ENCODE results near the gene STRADA. TPM values are rescaled to one million over a fixed set of nuclear protein-coding genes. Genes with fewer than 3 reads are reported as not detected.

STRADA gene, protein sequence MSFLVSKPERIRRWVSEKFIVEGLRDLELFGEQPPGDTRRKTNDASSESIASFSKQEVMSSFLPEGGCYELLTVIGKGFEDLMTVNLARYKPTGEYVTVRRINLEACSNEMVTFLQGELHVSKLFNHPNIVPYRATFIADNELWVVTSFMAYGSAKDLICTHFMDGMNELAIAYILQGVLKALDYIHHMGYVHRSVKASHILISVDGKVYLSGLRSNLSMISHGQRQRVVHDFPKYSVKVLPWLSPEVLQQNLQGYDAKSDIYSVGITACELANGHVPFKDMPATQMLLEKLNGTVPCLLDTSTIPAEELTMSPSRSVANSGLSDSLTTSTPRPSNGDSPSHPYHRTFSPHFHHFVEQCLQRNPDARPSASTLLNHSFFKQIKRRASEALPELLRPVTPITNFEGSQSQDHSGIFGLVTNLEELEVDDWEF
- polyA plus RNA-seq (2013, experiment 1 of 2): 25.2 TPM
- polyA plus RNA-seq (2013, experiment 2 of 2): 29.5 TPM

DNA sequence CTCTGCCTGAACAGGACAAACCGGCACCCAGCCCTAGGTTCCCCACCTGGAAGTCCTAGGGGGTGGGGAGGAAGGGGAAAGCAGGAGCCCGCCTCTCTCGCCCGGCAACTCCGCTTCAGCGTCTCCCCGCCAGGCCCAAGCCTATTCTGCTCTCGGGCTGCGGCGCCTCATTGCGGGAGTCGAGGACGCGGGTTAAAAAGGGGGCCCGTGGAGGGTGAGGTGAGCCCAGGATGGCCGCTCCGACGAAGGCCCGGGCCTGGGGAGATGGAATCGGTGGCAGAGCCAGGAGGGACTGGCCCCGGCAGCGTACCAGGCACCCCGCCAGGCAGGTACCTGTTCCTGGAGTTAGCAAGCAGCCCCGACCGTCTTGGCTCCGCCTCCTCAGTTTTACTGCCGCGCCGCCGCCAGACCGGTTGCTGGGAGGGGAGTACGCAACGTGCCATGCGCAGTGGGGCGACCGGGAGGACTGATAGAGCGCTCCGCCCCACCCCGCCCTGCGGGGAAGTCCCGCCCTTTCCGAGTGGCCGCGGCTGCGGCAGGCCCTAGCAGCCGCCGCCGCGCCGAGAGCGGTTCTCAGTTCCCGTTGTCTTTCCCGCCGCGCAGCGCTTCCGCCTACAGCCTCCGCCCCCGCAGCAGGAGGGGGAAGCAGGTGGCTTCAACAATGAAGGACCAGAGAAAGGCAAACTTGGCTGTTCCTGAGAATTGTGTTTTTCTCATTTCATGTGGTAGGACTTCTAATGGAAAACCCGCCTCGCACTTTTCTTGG is at the start of gene STRADA:
Gene STRADA, minus strand, starts transcription at position 392 of the 766 bp plus-strand sequence. CDS start 13,430 bp downstream, outside the sequence.
- no peaks in the 10 kb centered on the region for H3K9me3 ChIP-seq (ENCODE audit: insufficient read depth, low read depth, low read length)
- H3K9ac ChIP-seq (ENCODE audit: low read depth, low read length): peak within 1 kb of the TSS; percentile 91
- H3K36me3 ChIP-seq (ENCODE audit: insufficient read depth, low read length): peaks cover 16% of the 10 kb centered on the region
- WGBS: under 1% methylated on average over 61 of the region's 61 CpGs
- peak within 1 kb of the TSS; percentile 89 for H3K4me3 ChIP-seq (ENCODE audit: low read length)
- peak within 1 kb of the TSS; percentile 99 for H3K27ac ChIP-seq (ENCODE audit: low read depth, low read length)
- H3K27me3 ChIP-seq (ENCODE audit: insufficient read depth, low read length): no peaks in the 10 kb centered on the region
- H3K4me1 ChIP-seq (ENCODE audit: insufficient read depth, low read length): 0 out of 2 replicates have a peak, but pooled peaks cover 4% of the 10 kb centered on the region

DNA sequence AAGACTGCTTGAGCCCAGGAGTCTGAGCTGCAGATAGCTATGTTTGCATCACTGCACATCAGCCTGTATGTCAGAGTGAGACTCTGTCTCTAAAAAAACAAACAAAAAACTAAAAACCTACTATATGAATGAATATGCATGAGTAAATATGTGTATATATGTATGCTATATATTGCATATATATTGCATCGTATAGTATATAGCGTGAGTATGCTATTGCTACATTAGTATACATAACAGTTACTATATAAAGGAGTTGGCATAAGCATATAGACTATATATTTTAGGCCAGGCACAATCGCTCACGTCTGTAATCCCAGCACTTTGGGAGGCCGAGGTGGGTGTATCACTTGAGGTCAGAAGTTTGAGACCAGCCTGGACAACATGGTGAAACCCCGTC is 48.5 kb upstream of the STRADA start:
- H3K27ac ChIP-seq (ENCODE audit: low read depth, low read length): no peak overlapping the region
- no peaks in the 10 kb centered on the region for H3K9me3 ChIP-seq (ENCODE audit: insufficient read depth, low read depth, low read length)
- no peak overlapping the region for H3K4me3 ChIP-seq (ENCODE audit: low read length)
- no peaks in the 10 kb centered on the region for H3K27me3 ChIP-seq (ENCODE audit: insufficient read depth, low read length)
- WGBS: 94% methylated on average over 4 of the region's 6 CpGs
- H3K36me3 ChIP-seq (ENCODE audit: insufficient read depth, low read length): peaks cover 99% of the 10 kb centered on the region
- no peaks in the 10 kb centered on the region for H3K4me1 ChIP-seq (ENCODE audit: insufficient read depth, low read length)
- no peak overlapping the region for H3K9ac ChIP-seq (ENCODE audit: low read depth, low read length)

DNA sequence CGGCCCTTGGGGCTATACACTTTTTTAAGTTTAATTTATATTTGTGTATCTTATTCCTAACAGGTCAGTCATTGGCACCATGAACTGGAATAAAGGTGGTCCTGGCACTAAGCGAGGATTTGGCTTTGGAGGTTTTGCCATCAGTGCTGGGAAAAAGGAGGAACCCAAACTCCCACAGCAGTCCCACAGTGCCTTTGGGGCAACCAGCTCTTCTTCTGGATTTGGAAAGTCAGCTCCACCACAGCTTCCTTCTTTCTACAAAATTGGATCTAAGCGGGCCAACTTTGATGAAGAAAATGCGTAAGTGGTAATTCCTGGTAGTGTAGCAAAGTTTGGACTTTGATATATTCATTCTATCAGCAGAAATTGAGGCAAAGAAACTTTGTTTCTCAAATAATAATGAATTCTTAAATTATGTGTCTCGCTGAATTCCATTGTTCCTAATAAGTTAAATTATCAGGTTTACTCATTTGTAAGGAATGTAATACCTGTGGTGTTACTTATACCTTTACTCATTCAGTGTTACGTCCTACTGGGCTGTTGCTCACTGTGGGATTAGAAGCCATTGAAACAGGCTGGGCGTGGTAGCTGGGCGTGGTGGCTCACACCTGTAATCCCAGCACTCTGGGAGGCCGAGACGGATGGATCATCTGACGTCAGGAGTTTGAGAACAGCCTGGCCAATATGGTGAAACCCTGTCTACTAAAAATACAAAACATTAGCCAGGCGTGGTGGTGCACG is 45.5 kb upstream of the STRADA start:
- H3K27me3 ChIP-seq (ENCODE audit: insufficient read depth, low read length): no peaks in the 10 kb centered on the region
- H3K9me3 ChIP-seq (ENCODE audit: insufficient read depth, low read depth, low read length): no peaks in the 10 kb centered on the region
- 97% methylated on average over 12 of the region's 13 CpGs for WGBS
- H3K4me3 ChIP-seq (ENCODE audit: low read length): no peak overlapping the region
- H3K36me3 ChIP-seq (ENCODE audit: insufficient read depth, low read length): peaks cover 96% of the 10 kb centered on the region
- no peaks in the 10 kb centered on the region for H3K4me1 ChIP-seq (ENCODE audit: insufficient read depth, low read length)
- H3K27ac ChIP-seq (ENCODE audit: low read depth, low read length): no peak overlapping the region
- no peak overlapping the region for H3K9ac ChIP-seq (ENCODE audit: low read depth, low read length)

DNA sequence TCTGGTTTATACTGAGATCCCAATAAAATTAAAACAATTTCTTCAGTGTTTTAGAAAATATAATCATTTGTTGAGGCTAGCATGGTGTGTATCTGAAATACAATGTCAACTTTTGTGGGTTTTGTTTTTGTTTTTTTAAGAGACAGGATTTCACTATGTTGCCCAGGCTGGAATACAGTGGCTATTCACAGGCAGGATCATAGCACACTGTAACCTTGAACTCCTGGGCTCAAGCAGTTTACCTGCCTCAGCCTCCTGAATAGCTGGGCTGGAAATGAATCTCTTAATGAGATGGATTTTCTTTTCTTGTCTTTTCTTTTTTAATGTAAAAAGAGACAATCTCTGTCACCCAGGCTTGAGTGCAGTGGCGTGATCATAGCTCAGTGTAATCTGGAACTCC is 44.5 kb upstream of the STRADA start:
- Histone ChIP-seq H3K4me1 (ENCODE audit: insufficient read depth, low read length) (no peaks in the 10 kb centered on the region), H3K9me3 (ENCODE audit: insufficient read depth, low read depth, low read length) (no peaks in the 10 kb centered on the region), H3K9ac (ENCODE audit: low read depth, low read length) (no peak overlapping the region), H3K36me3 (ENCODE audit: insufficient read depth, low read length) (peaks cover 88% of the 10 kb centered on the region), H3K27me3 (ENCODE audit: insufficient read depth, low read length) (no peaks in the 10 kb centered on the region), H3K27ac (ENCODE audit: low read depth, low read length) (no peak overlapping the region), H3K4me3 (ENCODE audit: low read length) (no peak overlapping the region)
- WGBS: 100% methylated on average over 1 of the region's 1 CpG

DNA sequence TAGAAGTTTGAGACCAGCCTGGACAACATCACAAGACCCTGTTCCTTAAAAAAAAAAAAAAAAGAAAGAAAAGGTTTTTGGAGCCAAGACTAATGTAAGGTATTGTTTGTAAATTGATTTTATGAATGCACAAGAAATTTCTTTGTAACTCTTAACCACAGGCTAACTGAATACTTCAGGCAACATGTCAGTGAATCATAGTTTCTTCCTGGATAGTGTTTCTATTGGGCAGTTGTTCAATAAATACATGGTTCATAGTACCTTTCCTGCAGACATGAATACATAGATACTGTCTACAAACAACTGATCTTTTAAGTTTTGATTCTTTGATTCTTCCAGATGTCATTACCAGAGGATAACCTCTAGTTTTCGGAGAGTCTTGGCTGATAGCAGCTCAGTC is 44.0 kb upstream of the STRADA start:
- no peaks in the 10 kb centered on the region for H3K4me1 ChIP-seq (ENCODE audit: insufficient read depth, low read length)
- no peak overlapping the region for H3K27ac ChIP-seq (ENCODE audit: low read depth, low read length)
- H3K9ac ChIP-seq (ENCODE audit: low read depth, low read length): no peak overlapping the region
- H3K4me3 ChIP-seq (ENCODE audit: low read length): no peak overlapping the region
- no peaks in the 10 kb centered on the region for H3K9me3 ChIP-seq (ENCODE audit: insufficient read depth, low read depth, low read length)
- peaks cover 88% of the 10 kb centered on the region for H3K36me3 ChIP-seq (ENCODE audit: insufficient read depth, low read length)
- 100% methylated on average over 1 of the region's 1 CpG for WGBS
- H3K27me3 ChIP-seq (ENCODE audit: insufficient read depth, low read length): no peaks in the 10 kb centered on the region

DNA sequence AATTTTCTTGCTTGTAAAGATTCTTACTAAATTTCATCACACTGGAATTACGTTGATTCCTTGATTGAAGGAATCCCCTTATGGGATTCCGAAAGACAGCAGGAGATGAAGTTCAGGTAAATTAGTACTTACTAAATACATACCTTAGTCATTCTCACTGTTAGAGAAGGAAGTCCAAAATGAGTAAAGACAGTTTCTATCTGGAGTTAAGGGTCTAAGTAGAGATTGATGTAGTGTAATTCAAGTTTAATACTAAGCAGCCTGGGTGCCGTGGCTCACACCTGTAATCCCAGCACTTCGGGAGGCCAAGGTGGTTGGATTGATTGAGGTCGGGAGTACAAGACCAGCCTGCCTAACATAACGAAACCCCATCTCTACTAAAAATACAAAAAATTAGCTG is 41.9 kb upstream of the STRADA start:
- Histone ChIP-seq H3K27ac (ENCODE audit: low read depth, low read length) (no peak overlapping the region), H3K9ac (ENCODE audit: low read depth, low read length) (no peak overlapping the region), H3K36me3 (ENCODE audit: insufficient read depth, low read length) (peaks cover 85% of the 10 kb centered on the region), H3K9me3 (ENCODE audit: insufficient read depth, low read depth, low read length) (no peaks in the 10 kb centered on the region), H3K4me3 (ENCODE audit: low read length) (no peak overlapping the region), H3K4me1 (ENCODE audit: insufficient read depth, low read length) (no peaks in the 10 kb centered on the region), H3K27me3 (ENCODE audit: insufficient read depth, low read length) (no peaks in the 10 kb centered on the region)
- 90% methylated on average over 4 of the region's 6 CpGs for WGBS

DNA sequence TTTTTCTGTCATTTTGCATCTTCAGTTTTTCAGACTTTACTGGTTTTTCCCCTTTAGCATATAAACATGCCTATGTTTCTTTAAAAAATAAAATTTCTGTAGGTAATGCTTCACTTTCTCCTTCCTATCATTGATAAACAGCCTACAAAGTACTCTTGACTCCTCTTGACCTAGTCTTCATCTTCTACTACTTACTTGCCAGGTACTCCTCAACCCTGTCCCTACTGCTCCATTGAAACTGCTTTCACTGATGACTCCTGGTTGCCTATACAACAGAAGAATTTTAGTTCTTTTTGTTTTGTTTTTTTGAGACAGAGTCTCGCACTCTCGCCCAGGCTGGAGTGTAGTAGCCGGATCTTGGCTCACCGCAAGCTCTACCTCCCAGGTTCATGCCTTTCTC is 39.3 kb upstream of the STRADA start:
- H3K9me3 ChIP-seq (ENCODE audit: insufficient read depth, low read depth, low read length): no peaks in the 10 kb centered on the region
- no peak overlapping the region for H3K27ac ChIP-seq (ENCODE audit: low read depth, low read length)
- no peak overlapping the region for H3K9ac ChIP-seq (ENCODE audit: low read depth, low read length)
- peaks cover 82% of the 10 kb centered on the region for H3K36me3 ChIP-seq (ENCODE audit: insufficient read depth, low read length)
- H3K4me3 ChIP-seq (ENCODE audit: low read length): no peak overlapping the region
- 97% methylated on average over 4 of the region's 4 CpGs for WGBS
- H3K4me1 ChIP-seq (ENCODE audit: insufficient read depth, low read length): 0 out of 2 replicates have a peak, but pooled peaks cover 2% of the 10 kb centered on the region
- no peaks in the 10 kb centered on the region for H3K27me3 ChIP-seq (ENCODE audit: insufficient read depth, low read length)

DNA sequence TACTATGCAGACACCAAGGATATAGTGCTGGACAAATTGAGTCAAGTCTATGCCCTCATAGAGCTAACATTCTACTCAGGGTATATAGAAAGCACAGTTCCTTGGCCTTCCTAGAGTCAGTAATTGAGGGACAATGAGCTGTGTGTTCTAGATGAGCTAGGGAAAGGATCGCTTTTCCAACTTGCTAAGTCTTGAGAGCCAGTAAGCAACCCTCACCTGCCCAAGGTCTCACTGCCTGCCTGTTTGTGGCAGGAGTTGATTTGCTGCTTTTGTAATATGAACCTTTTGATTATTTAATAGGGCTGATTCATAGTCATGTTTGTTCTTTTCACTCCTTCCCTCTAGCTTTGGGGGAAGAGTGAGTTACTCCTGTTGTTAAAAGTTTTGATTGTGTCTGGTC is 38.9 kb upstream of the STRADA start:
- H3K9me3 ChIP-seq (ENCODE audit: insufficient read depth, low read depth, low read length): no peaks in the 10 kb centered on the region
- no peak overlapping the region for H3K27ac ChIP-seq (ENCODE audit: low read depth, low read length)
- H3K27me3 ChIP-seq (ENCODE audit: insufficient read depth, low read length): no peaks in the 10 kb centered on the region
- H3K4me1 ChIP-seq (ENCODE audit: insufficient read depth, low read length): 0 out of 2 replicates have a peak, but pooled peaks cover 6% of the 10 kb centered on the region
- peak overlapping the region; percentile 45; the same call in 1 of the 2 replicates for H3K9ac ChIP-seq (ENCODE audit: low read depth, low read length)
- WGBS: 88% methylated on average over 1 of the region's 1 CpG
- H3K4me3 ChIP-seq (ENCODE audit: low read length): no peak overlapping the region
- peaks cover 80% of the 10 kb centered on the region for H3K36me3 ChIP-seq (ENCODE audit: insufficient read depth, low read length)

DNA sequence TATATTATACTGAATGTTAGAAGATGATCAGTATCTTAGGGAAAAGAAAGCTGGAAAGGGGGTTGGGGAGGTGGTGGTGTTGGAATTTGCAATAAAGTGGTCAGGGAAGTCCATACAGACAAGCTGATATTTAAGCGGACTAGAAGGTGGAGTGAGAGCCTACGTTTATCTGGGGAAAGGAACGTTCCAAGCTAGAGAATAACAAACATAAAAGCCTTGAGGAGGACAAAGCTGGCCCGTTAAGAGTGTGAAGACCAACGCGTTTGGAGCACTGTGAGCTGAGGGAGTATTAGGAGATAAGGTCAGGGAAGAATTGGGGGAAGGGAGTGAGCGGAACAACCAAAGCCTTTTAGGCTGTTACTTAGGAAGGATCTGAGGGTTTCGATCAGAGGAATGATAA is 33.8 kb upstream of the STRADA start:
- Histone ChIP-seq H3K9ac (ENCODE audit: low read depth, low read length) (peak overlapping the region; percentile 97), H3K27ac (ENCODE audit: low read depth, low read length) (no peak overlapping the region), H3K9me3 (ENCODE audit: insufficient read depth, low read depth, low read length) (no peaks in the 10 kb centered on the region), H3K27me3 (ENCODE audit: insufficient read depth, low read length) (no peaks in the 10 kb centered on the region), H3K36me3 (ENCODE audit: insufficient read depth, low read length) (peaks cover 46% of the 10 kb centered on the region), H3K4me1 (ENCODE audit: insufficient read depth, low read length) (0 out of 2 replicates have a peak, but pooled peaks cover 7% of the 10 kb centered on the region), H3K4me3 (ENCODE audit: low read length) (peak overlapping the region; percentile 68)
- 20% methylated on average over 8 of the region's 8 CpGs for WGBS

DNA sequence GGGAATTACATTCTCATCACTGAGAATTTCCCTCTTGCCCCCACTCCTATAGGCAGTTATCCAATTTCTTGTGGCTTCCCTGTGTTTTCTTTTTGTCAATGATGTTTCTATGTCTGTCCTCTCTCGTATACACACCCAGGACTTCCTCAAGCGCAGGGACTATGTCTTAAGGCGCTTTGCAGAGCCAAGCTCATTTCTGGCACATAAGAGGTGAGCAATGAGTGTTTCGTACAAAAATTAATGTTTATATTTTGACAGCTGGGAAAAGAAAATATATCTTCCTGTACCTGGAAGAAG is 33.3 kb upstream of the STRADA start:
- peak overlapping the region; percentile 68 for H3K4me3 ChIP-seq (ENCODE audit: low read length)
- peak overlapping the region; percentile 97 for H3K9ac ChIP-seq (ENCODE audit: low read depth, low read length)
- H3K4me1 ChIP-seq (ENCODE audit: insufficient read depth, low read length): 0 out of 2 replicates have a peak, but pooled peaks cover 7% of the 10 kb centered on the region
- 4% methylated on average over 4 of the region's 4 CpGs for WGBS
- peaks cover 43% of the 10 kb centered on the region for H3K36me3 ChIP-seq (ENCODE audit: insufficient read depth, low read length)
- H3K27ac ChIP-seq (ENCODE audit: low read depth, low read length): peak overlapping the region; percentile 97; the same call in 1 of the 2 replicates
- H3K27me3 ChIP-seq (ENCODE audit: insufficient read depth, low read length): no peaks in the 10 kb centered on the region
- H3K9me3 ChIP-seq (ENCODE audit: insufficient read depth, low read depth, low read length): no peaks in the 10 kb centered on the region
